ACC112 (cell line): Measurements from ENCODE around the gene CLSTN2.

ENCODE experiments used
- H2AFZ ChIP-seq: fragments of 200-600 bp; sonication (generic); one replicate; pipeline ENCODE4 v1.6.0; 2017; ENCODE audit warnings: antibody characterized with exemption, low read length; ENCODE audit not compliant: unreplicated experiment
- H3K27ac ChIP-seq: fragments of 200-600 bp; sonication (generic); 2 replicates; pipeline ENCODE4 v1.5.1; 2014; ENCODE audit warnings: low read depth, mild to moderate bottlenecking, antibody characterized with exemption, low read length, moderate library complexity
- H3K27me3 ChIP-seq: fragments of 200-600 bp; sonication (generic); 2 replicates; pipeline ENCODE4 v1.6.1; 2014; ENCODE audit warnings: mild to moderate bottlenecking, antibody characterized with exemption, low read length, moderate library complexity, mixed read lengths; ENCODE audit not compliant: insufficient read depth
- H3K36me3 ChIP-seq: fragments of 200-600 bp; sonication (generic); 2 replicates; pipeline ENCODE4 v1.6.1; 2016; ENCODE audit warnings: mild to moderate bottlenecking, antibody characterized with exemption, low read length, moderate library complexity, mixed read lengths; ENCODE audit not compliant: insufficient read depth
- H3K4me1 ChIP-seq: fragments of 200-600 bp; sonication (generic); one replicate; pipeline ENCODE4 v1.6.1; 2016; ENCODE audit warnings: low read length, mixed read lengths; ENCODE audit not compliant: insufficient read depth, unreplicated experiment, control insufficient read depth
- H3K4me3 ChIP-seq: fragments of 200-600 bp; sonication (generic); 2 replicates; pipeline ENCODE4 v1.5.1; 2014; ENCODE audit warnings: mild to moderate bottlenecking, low read depth, low read length
- H3K79me2 ChIP-seq: fragments of 200-600 bp; sonication (generic); one replicate; pipeline ENCODE4 v1.6.0; 2016; ENCODE audit warnings: low read length; ENCODE audit not compliant: control insufficient read depth, unreplicated experiment, insufficient read depth

The CLSTN2 gene

DNA sequence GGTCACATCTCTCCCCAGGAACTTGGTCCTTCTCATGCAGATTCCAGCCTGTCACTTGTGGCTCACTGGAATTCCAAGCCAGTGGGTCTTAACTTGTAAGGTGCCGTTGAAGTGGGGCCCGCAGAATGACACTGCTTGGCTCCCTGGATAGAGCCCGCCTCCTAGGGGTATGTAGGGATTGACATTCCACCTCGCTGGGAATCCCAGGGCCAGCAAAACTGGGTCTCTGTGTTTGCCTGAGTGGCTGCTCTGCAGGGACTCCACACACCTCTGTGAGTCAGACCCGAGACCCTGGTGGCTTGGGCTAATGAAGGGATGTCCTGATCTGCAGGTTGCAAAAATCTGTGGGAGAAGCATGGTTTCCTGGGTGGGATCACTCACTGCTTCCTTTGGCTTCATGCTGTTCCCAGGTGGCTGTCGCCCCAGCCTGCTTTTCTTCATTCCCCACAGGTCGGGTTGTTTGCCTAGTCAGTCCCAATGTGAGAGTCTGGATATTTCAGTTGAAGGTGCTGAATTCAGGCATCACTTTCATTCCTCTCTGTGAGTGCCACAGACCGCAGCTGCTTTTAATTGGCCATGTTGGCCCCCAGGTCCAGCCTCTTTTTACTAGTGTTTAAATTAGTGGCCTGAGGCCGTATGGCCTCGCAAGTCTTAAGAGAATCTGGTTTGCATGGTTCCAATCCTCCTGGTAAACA lies 586.9 kb downstream of the CLSTN2 start:
- no peaks in the 10 kb centered on the region for H3K27me3 ChIP-seq
- H3K36me3 ChIP-seq, result no peaks in the 10 kb centered on the region
- no peaks in the 10 kb centered on the region for H3K4me1 ChIP-seq
- no peak overlapping the region for H3K4me3 ChIP-seq
- no peaks in the 10 kb centered on the region for H3K79me2 ChIP-seq
- H2AFZ ChIP-seq, result no peak overlapping the region
- H3K27ac ChIP-seq, result no peak overlapping the region

DNA sequence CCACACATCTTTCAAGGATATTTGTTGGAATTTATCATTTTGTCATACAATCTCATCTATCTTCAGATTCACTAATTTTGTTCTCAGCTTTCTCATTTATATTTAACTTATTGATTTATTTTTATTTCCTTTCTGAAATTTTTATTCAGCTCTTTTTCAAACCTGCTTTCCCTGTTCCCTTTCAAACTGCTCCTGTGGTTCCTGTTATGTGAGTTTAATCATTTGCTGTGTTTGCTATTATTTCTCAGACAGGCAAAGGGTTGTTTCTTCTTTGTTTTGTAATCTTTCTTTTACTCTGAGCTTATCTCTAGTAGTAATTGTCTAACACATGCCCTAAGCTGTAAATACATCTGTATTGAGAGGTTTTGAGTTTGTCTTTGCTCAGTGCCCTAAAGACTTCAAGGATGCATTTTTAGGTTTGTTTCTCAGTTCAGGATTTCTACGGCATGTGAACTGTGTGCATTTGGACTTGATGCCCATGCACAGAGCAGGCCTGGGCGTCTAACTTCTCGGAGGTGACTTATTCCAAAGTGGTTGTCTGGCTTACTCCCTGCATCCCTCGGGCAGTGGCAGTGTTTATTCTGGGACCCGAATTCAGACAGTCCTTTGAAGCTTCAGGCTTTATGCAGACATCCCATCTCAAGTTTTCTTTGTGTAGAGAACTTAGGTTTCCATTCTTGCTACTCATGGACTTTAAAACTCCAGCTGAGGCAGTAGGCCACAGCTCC lies 587.8 kb downstream of the CLSTN2 start:
- Histone ChIP-seq H3K27me3 (no peaks in the 10 kb centered on the region), H3K4me1 (no peaks in the 10 kb centered on the region), H3K27ac (no peak overlapping the region), H3K4me3 (no peak overlapping the region), H3K36me3 (no peaks in the 10 kb centered on the region), H3K79me2 (no peaks in the 10 kb centered on the region), H2AFZ (no peak overlapping the region)

DNA sequence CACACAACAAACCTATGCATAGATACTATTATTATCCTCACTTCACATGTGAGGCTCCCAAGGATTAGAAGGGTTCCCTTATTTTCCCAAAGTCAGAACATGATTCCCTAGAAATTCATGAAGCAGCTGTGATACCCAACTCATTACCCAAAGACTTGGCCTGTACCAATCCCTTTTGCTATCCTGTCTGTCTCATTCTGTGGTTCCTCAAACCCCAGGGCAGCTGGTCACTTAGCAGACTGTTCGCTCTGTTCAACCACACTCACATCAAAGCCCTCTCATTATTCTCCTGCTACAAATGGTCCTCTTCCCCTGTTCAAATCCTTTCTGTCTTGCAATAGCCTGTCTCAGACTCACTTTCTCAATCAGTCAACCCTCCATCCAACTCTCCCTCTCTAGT lies 588.6 kb downstream of the CLSTN2 start:
- Histone ChIP-seq H3K4me1 (no peaks in the 10 kb centered on the region), H3K27ac (no peak overlapping the region), H3K4me3 (no peak overlapping the region), H2AFZ (no peak overlapping the region), H3K27me3 (no peaks in the 10 kb centered on the region), H3K79me2 (no peaks in the 10 kb centered on the region), H3K36me3 (no peaks in the 10 kb centered on the region)

DNA sequence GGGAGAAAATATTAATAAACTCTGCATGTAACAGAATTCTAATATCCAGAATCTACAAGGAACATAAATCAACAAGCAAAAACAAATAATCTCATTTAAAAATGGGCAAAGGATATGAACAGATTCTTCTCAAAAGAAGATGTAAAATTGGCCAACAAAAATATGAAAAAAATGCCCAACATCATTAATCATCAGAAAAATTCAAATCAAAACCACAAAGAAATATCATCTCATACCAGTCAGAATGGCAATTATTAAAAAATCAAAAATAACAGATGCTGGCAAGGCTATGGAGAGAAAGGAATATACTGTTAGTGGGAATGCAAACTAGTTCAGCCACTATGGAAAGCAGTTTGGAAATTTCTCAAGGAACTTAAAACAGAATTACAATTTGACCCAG lies 592.2 kb downstream of the CLSTN2 start:
- no peaks in the 10 kb centered on the region for H3K27me3 ChIP-seq
- no peak overlapping the region for H3K4me3 ChIP-seq
- H3K79me2 ChIP-seq, result no peaks in the 10 kb centered on the region

DNA sequence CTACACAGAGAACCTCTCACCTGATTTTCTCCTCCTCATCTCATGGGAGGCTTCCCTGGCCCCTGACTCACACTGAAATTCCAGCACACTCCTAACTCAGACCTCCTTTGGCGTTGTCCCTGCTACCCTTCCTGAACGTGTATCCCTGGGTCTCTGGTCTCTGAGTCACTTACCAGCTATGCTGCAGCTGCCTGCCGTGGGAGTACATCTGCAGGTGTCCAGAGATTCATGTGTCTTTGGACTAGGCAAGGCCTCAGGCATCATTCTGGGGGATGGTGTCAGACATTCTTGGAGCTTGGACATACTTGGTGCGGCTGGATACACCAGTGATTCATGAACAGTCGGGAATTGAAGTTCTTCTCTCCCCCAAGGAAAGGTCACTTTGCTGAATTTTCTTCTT lies 594.1 kb downstream of the CLSTN2 start:
- Histone ChIP-seq H2AFZ (no peak overlapping the region), H3K27ac (no peak overlapping the region)

More for the DNA sequence above, 592.2 kb downstream of the CLSTN2 start:
- no peaks in the 10 kb centered on the region for H3K4me1 ChIP-seq
- H3K27ac ChIP-seq, result no peak overlapping the region
- no peaks in the 10 kb centered on the region for H3K36me3 ChIP-seq
- H2AFZ ChIP-seq, result no peak overlapping the region

DNA sequence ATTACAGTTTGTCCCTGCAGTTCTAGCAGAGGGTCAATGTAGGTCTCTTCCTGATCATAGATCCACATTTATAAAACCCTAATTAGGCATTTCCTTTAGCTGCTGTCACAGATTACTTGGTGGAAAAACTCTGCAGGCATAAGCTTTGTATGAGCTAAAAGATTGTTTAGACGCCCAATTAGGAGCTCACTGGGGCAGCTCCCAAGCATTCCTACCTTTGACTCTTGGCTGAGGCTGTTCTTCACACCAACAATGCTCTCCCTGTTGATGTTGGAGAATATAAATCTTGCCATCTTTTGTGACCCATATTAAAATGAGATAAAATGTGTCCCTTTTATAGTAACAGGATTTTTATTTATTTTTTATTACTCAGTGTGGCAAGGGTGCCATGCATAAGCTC lies 594.6 kb downstream of the CLSTN2 start:
- Histone ChIP-seq H3K4me1 (no peaks in the 10 kb centered on the region), H2AFZ (no peak overlapping the region), H3K36me3 (no peaks in the 10 kb centered on the region), H3K79me2 (no peaks in the 10 kb centered on the region), H3K27me3 (no peaks in the 10 kb centered on the region), H3K4me3 (no peak overlapping the region), H3K27ac (no peak overlapping the region)

More for the DNA sequence above, 594.1 kb downstream of the CLSTN2 start:
- H3K36me3 ChIP-seq, result no peaks in the 10 kb centered on the region
- H3K79me2 ChIP-seq, result no peaks in the 10 kb centered on the region
- H3K27me3 ChIP-seq, result no peaks in the 10 kb centered on the region
- H3K4me1 ChIP-seq, result no peaks in the 10 kb centered on the region
- H3K4me3 ChIP-seq, result no peak overlapping the region

DNA sequence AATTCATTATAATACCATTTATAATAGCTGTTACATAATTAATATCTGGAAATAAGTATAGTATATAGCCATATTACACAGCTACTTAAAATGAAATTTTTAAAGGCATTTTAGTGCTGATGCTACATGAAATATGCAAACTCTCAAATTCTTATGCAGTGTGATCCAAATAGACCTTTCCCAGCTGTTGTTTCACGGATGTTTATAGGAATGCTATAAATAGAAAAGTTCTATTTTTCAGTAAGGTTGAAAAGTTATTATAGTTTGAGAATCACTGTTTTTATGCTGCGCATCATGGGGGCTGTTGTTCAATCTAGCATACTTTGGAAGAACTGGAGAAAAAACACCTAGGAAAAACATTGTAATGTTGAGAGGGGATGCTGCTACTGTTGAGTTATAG lies 595.1 kb downstream of the CLSTN2 start:
- H3K79me2 ChIP-seq, result no peaks in the 10 kb centered on the region
- no peak overlapping the region for H3K27ac ChIP-seq
- H2AFZ ChIP-seq, result no peak overlapping the region
- no peaks in the 10 kb centered on the region for H3K36me3 ChIP-seq
- no peak overlapping the region for H3K4me3 ChIP-seq
- no peaks in the 10 kb centered on the region for H3K4me1 ChIP-seq
- H3K27me3 ChIP-seq, result no peaks in the 10 kb centered on the region

DNA sequence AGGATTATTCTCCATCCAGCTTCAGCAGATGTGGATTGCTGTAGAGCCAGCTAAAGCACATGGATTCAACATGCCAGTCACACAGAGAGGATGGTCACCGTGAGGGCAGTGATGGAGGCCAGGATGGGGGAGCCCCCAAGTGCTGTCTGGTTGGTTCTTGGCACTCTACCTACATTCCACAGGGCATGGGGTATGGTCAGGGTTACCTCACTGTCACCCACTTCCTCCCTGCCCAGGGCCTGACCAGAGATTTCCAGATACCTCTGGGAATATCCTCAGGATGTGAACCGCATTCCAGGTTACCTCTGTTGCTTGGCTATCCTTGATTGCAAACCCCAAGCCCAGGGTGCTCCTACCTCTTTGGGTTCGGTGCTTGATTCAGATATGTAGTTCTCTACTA lies 595.6 kb downstream of the CLSTN2 start:
- Histone ChIP-seq H3K36me3 (no peaks in the 10 kb centered on the region), H3K4me1 (no peaks in the 10 kb centered on the region), H3K79me2 (no peaks in the 10 kb centered on the region), H2AFZ (no peak overlapping the region), H3K27ac (no peak overlapping the region), H3K4me3 (no peak overlapping the region), H3K27me3 (no peaks in the 10 kb centered on the region)

DNA sequence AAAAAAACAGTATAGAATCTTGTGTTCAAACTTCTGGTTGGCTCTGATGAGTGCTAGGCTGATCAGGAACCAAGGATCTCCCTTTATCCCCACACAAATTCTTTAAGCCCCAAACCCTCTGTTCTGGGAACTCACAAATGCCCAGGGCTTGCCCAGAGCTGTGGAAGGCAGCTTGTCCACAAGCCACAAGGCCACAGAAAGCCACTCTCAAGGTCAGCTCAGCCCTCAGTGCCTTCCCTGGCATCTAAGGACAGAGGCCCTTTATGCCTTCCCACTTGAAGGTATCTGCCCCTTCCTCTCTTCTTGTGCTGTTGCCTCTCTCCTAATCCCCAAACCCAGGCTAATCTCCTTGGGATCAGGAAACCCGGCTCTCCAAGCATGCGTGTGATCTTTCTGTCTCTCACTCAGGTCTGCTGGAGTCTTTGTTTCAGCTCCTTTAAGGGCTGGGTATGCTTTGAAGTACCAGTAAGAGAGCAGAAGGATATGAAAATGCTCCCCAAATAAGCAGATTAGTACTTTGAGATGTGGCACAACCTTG lies 597.9 kb downstream of the CLSTN2 start:
- Histone ChIP-seq H3K27me3 (0 out of 2 replicates have a peak, but pooled peaks cover under 1% of the 10 kb centered on the region), H2AFZ (no peak overlapping the region), H3K4me1 (no peaks in the 10 kb centered on the region), H3K27ac (no peak overlapping the region), H3K36me3 (no peaks in the 10 kb centered on the region), H3K4me3 (no peak overlapping the region), H3K79me2 (no peaks in the 10 kb centered on the region)

DNA sequence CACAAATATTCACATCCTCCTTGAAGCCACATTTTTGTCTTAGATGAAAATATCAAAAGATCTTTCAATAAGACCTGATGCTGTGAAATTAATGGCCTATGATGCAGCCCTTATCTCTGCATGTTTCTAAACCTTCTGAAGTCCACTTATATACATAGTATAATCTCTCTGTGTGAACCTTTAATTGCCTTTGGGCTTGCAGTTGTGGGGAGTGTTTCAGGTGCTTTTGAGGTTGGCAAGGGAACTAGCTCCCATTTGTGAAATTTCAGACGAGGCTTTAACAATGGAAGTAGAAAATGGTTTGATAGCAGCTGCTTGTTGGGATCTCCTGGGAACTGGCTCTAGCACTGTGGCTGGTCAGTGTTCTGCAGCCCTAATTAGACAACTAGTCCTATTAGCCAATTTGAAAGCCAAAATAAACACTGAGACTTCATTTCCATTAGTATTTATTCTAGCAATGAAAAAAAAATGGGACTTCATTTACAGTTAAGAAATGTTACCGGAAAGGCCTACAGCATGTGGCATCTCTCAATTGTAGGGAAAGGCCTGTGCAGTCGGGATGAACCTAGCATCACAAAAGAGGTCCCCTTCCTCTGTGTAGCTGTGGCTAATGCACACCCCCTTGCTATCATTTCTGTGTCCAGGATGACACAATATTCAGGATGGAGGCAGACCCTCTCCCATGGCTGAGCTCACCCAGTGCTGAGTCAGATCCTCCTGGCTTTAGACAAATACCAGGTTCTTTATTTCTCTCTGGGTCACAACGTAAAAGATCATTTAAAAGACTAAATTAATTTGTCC lies 602.1 kb downstream of the CLSTN2 start:
- Histone ChIP-seq H3K4me1 (no peaks in the 10 kb centered on the region), H3K27ac (no peak overlapping the region)

More for the DNA sequence above, 602.1 kb downstream of the CLSTN2 start:
- H3K79me2 ChIP-seq, result no peaks in the 10 kb centered on the region
- no peak overlapping the region for H3K4me3 ChIP-seq
- no peak overlapping the region for H2AFZ ChIP-seq
- H3K27me3 ChIP-seq, result 0 out of 2 replicates have a peak, but pooled peaks cover 4% of the 10 kb centered on the region
- no peaks in the 10 kb centered on the region for H3K36me3 ChIP-seq
